Activated naive CD4-positive, alpha-beta T cell treated with anti-CD3 and anti-CD28 coated beads, Interleukin-2, amount 50 U/mL, for 24 hours (primary cell): ENCODE data around the gene SAMD10.
"Not testable (repeated sequence)": the region's sequence is repeated elsewhere in the genome, so short reads cannot be mapped to it uniquely, and the experiment has no call there.

Experiments
- H3K27ac Mint-ChIP-seq: one replicate; pipeline ENCODE4 v1.8.0; 2021; ENCODE audit warnings: mild to moderate bottlenecking, mixed read lengths
- H3K27me3 Mint-ChIP-seq: one replicate; pipeline ENCODE4 v1.8.0; 2021; ENCODE audit warnings: mixed read lengths
- H3K36me3 Mint-ChIP-seq: one replicate; pipeline ENCODE4 v1.8.0; 2021; ENCODE audit warnings: mixed read lengths
- H3K4me1 Mint-ChIP-seq: one replicate; pipeline ENCODE4 v1.8.0; 2021; ENCODE audit warnings: mixed read lengths
- H3K4me3 Mint-ChIP-seq: one replicate; pipeline ENCODE4 v1.8.0; 2021; ENCODE audit warnings: mild to moderate bottlenecking, mixed read lengths
- H3K9me3 Mint-ChIP-seq: one replicate; pipeline ENCODE4 v1.8.0; 2021; ENCODE audit warnings: mixed read lengths

Gene SAMD10

GRCh38 chr20:63966172-63966943, 13.1 kb downstream of the SAMD10 start:
- Mint-ChIP-seq H3K27ac (no peak overlapping the region), H3K36me3 (peaks cover 2% of the 10 kb centered on the region), H3K4me3 (no peak overlapping the region)

GRCh38 chr20:63964412-63964811, 15.0 kb downstream of the SAMD10 start:
- no peak overlapping the region for H3K4me3 Mint-ChIP-seq
- H3K27ac Mint-ChIP-seq = no peak overlapping the region
- H3K36me3 Mint-ChIP-seq = peaks cover 2% of the 10 kb centered on the region
- H3K4me1 Mint-ChIP-seq = peaks cover 10% of the 10 kb centered on the region
- no peaks in the 10 kb centered on the region for H3K27me3 Mint-ChIP-seq
- H3K9me3 Mint-ChIP-seq = no peaks in the 10 kb centered on the region

More at GRCh38 chr20:63966172-63966943, 13.1 kb downstream of the SAMD10 start:
- no peaks in the 10 kb centered on the region for H3K27me3 Mint-ChIP-seq
- no peaks in the 10 kb centered on the region for H3K9me3 Mint-ChIP-seq
- H3K4me1 Mint-ChIP-seq = peaks cover 13% of the 10 kb centered on the region

- Mint-ChIP-seq H3K27ac (no peak overlapping the region), H3K27me3 (no peaks in the 10 kb centered on the region), H3K36me3 (peaks cover 2% of the 10 kb centered on the region), H3K4me3 (no peak overlapping the region), H3K4me1 (peaks cover 8% of the 10 kb centered on the region), H3K9me3 (no peaks in the 10 kb centered on the region)
These were observed 15.6 kb downstream of the SAMD10 start for GRCh38 chr20:63963784-63964301.

GRCh38 chr20:63963348-63963741, 16.1 kb downstream of the SAMD10 start:
- Mint-ChIP-seq H3K36me3 (peaks cover 2% of the 10 kb centered on the region), H3K4me3 (no peak overlapping the region), H3K27me3 (no peaks in the 10 kb centered on the region)

GRCh38 chr20:63962426-63963347, 16.8 kb downstream of the SAMD10 start:
- H3K4me1 Mint-ChIP-seq = peaks cover 4% of the 10 kb centered on the region
- peaks cover 2% of the 10 kb centered on the region for H3K36me3 Mint-ChIP-seq
- no peaks in the 10 kb centered on the region for H3K9me3 Mint-ChIP-seq
- H3K27me3 Mint-ChIP-seq = no peaks in the 10 kb centered on the region
- H3K4me3 Mint-ChIP-seq = no peak overlapping the region
- no peak overlapping the region for H3K27ac Mint-ChIP-seq

More at GRCh38 chr20:63963348-63963741, 16.1 kb downstream of the SAMD10 start:
- H3K27ac Mint-ChIP-seq = no peak overlapping the region
- no peaks in the 10 kb centered on the region for H3K9me3 Mint-ChIP-seq
- peaks cover 3% of the 10 kb centered on the region for H3K4me1 Mint-ChIP-seq

GRCh38 chr20:63961664-63962425, 17.6 kb downstream of the SAMD10 start:
- Mint-ChIP-seq H3K27ac (no peak overlapping the region), H3K36me3 (peaks cover 2% of the 10 kb centered on the region), H3K4me3 (no peak overlapping the region), H3K9me3 (no peaks in the 10 kb centered on the region), H3K27me3 (no peaks in the 10 kb centered on the region), H3K4me1 (peaks cover 10% of the 10 kb centered on the region)

- H3K36me3 Mint-ChIP-seq, H3K9me3 Mint-ChIP-seq, H3K27ac Mint-ChIP-seq, H3K27me3 Mint-ChIP-seq, H3K4me3 Mint-ChIP-seq: not testable (repeated sequence)
- H3K4me1 Mint-ChIP-seq = peaks cover 10% of the 10 kb centered on the region
These were observed 18.5 kb downstream of the SAMD10 start for GRCh38 chr20:63960654-63961621.

- no peak overlapping the region for H3K27ac Mint-ChIP-seq
- peaks cover 2% of the 10 kb centered on the region for H3K36me3 Mint-ChIP-seq
- H3K27me3 Mint-ChIP-seq = no peaks in the 10 kb centered on the region
- peaks cover 15% of the 10 kb centered on the region for H3K4me1 Mint-ChIP-seq
- no peak overlapping the region for H3K4me3 Mint-ChIP-seq
- H3K9me3 Mint-ChIP-seq = no peaks in the 10 kb centered on the region
These were observed 19.8 kb downstream of the SAMD10 start for GRCh38 chr20:63959699-63960075.

GRCh38 chr20:63958964-63959698, 20.3 kb downstream of the SAMD10 start:
- Mint-ChIP-seq H3K27me3 (no peaks in the 10 kb centered on the region), H3K27ac (no peak overlapping the region), H3K4me1 (peaks cover 20% of the 10 kb centered on the region), H3K36me3 (peaks cover 2% of the 10 kb centered on the region), H3K4me3 (no peak overlapping the region), H3K9me3 (no peaks in the 10 kb centered on the region)

- Mint-ChIP-seq H3K4me1 (peaks cover 27% of the 10 kb centered on the region), H3K27me3 (no peaks in the 10 kb centered on the region), H3K4me3 (no peak overlapping the region), H3K9me3 (no peaks in the 10 kb centered on the region), H3K36me3 (peaks cover 2% of the 10 kb centered on the region), H3K27ac (no peak overlapping the region)
These were observed 21.0 kb downstream of the SAMD10 start for GRCh38 chr20:63958471-63958870.

GRCh38 chr20:63957690-63958441, 21.6 kb downstream of the SAMD10 start:
- H3K9me3 Mint-ChIP-seq = no peaks in the 10 kb centered on the region
- peaks cover 32% of the 10 kb centered on the region for H3K4me1 Mint-ChIP-seq
- no peaks in the 10 kb centered on the region for H3K27me3 Mint-ChIP-seq
- H3K27ac Mint-ChIP-seq = peak overlapping the region; percentile 80
- peaks cover 1% of the 10 kb centered on the region for H3K36me3 Mint-ChIP-seq
- H3K4me3 Mint-ChIP-seq = peak overlapping the region; percentile 83

- Mint-ChIP-seq H3K4me3 (peak overlapping the region; percentile 83), H3K4me1 (peaks cover 32% of the 10 kb centered on the region), H3K36me3 (no peaks in the 10 kb centered on the region), H3K27me3 (no peaks in the 10 kb centered on the region), H3K27ac (peak overlapping the region; percentile 80), H3K9me3 (no peaks in the 10 kb centered on the region)
These were observed 22.3 kb downstream of the SAMD10 start for GRCh38 chr20:63957004-63957689.

- H3K36me3 Mint-ChIP-seq = no peaks in the 10 kb centered on the region
- peaks cover 32% of the 10 kb centered on the region for H3K4me1 Mint-ChIP-seq
- no peaks in the 10 kb centered on the region for H3K27me3 Mint-ChIP-seq
- H3K27ac Mint-ChIP-seq = peak overlapping the region; percentile 89
- peak overlapping the region; percentile 86 for H3K4me3 Mint-ChIP-seq
- no peaks in the 10 kb centered on the region for H3K9me3 Mint-ChIP-seq
These were observed 22.8 kb downstream of the SAMD10 start for GRCh38 chr20:63956664-63957003.
